Neural progenitor cell (in vitro differentiated cells): ENCODE data around the gene MEIOSIN. TPM values are rescaled to one million over a fixed set of nuclear protein-coding genes. Genes with fewer than 3 reads are reported as not detected.

Source experiments
- DNase-seq: peaks from one replicate; pipeline ENCODE4 v3.0.0-alpha.2; 2016; ENCODE audit warnings: low spot score
- H2AFZ ChIP-seq: fragments of 200-600 bp; sonication (generic); replicated peaks from 2 replicates; pipeline ENCODE4 v1.6.1; 2016; ENCODE audit warnings: antibody characterized with exemption
- H3F3A ChIP-seq: fragments of 200-600 bp; sonication (generic); 2 replicates; pipeline ENCODE4 v1.6.1; 2016; ENCODE audit warnings: antibody characterized with exemption, low read depth
- H3K27ac ChIP-seq: fragments of 200-600 bp; sonication (generic); 2 replicates; pipeline ENCODE4 v1.5.1; 2016; ENCODE audit warnings: mild to moderate bottlenecking
- H3K27me3 ChIP-seq: fragments of 200-600 bp; sonication (generic); 2 replicates; pipeline ENCODE4 v1.6.1; 2016; ENCODE audit warnings: mild to moderate bottlenecking, moderate library complexity
- H3K36me3 ChIP-seq: fragments of 200-600 bp; sonication (generic); 2 replicates; pipeline ENCODE4 v1.5.1; 2016
- H3K4me1 ChIP-seq: fragments of 200-600 bp; sonication (generic); 2 replicates; pipeline ENCODE4 v1.6.1; 2016; ENCODE audit warnings: mixed run types
- H3K4me2 ChIP-seq: fragments of 200-600 bp; sonication (generic); 2 replicates; pipeline ENCODE4 v1.6.1; 2016
- H3K4me3 ChIP-seq: fragments of 200-600 bp; sonication (generic); 2 replicates; pipeline ENCODE4 v1.5.1; 2016
- H3K79me2 ChIP-seq: fragments of 200-600 bp; sonication (generic); 2 replicates; pipeline ENCODE4 v1.6.1; 2016; ENCODE audit warnings: low read depth
- H3K9ac ChIP-seq: fragments of 200-600 bp; sonication (generic); 2 replicates; pipeline ENCODE4 v1.6.1; 2016
- H3K9me3 ChIP-seq: fragments of 200-600 bp; sonication (generic); 2 replicates; pipeline ENCODE4 v1.5.1; 2016; ENCODE audit warnings: low read depth
- H4K20me1 ChIP-seq: fragments of 200-600 bp; sonication (generic); 2 replicates; pipeline ENCODE4 v1.6.1; 2016; ENCODE audit warnings: low read depth
- H3K27ac Mint-ChIP-seq: 3 replicates; pipeline ENCODE4 v1.8.0; 2021; ENCODE audit warnings: mixed read lengths
- H3K27me3 Mint-ChIP-seq: 2 replicates; pipeline ENCODE4 v1.8.0; 2022; ENCODE audit warnings: low read depth, mild to moderate bottlenecking, inconsistent platforms, moderate library complexity, mixed read lengths; ENCODE audit not compliant: insufficient read depth
- H3K36me3 Mint-ChIP-seq: 3 replicates; pipeline ENCODE4 v1.8.0; 2021; ENCODE audit warnings: mixed read lengths
- H3K4me1 Mint-ChIP-seq: 3 replicates; pipeline ENCODE4 v1.8.0; 2021; ENCODE audit warnings: mixed read lengths
- H3K4me3 Mint-ChIP-seq: 3 replicates; pipeline ENCODE4 v1.8.0; 2021; ENCODE audit warnings: mild to moderate bottlenecking, moderate library complexity, mixed read lengths
- H3K9me3 Mint-ChIP-seq: 3 replicates; pipeline ENCODE4 v1.8.0; 2020; ENCODE audit warnings: mixed read lengths
- CTCF ChIP-seq: fragments of 200-600 bp; sonication (generic); IDR thresholded peaks from 2 replicates; pipeline ENCODE4 v1.5.1; 2017; ENCODE audit warnings: antibody characterized with exemption, mild to moderate bottlenecking
- EZH2 ChIP-seq: fragments of 200-600 bp; sonication (generic); IDR thresholded peaks from 2 replicates; pipeline ENCODE4 v1.6.1; 2017; ENCODE audit warnings: antibody characterized with exemption, mild to moderate bottlenecking, moderate library complexity
- EZH2phosphoT487 ChIP-seq: fragments of 200-600 bp; sonication (generic); IDR thresholded peaks from 2 replicates; pipeline ENCODE4 v1.6.1; 2017; ENCODE audit warnings: antibody characterized with exemption
- total RNA-seq: library from RNA; depleted of rRNA; stranded (reverse); fragments of >200 nt; gene quantifications from 2 replicates; pipeline ENCODE4 v1.2.3, GENCODE V29; 2015; ENCODE audit warnings: low replicate concordance

The MEIOSIN gene
- total RNA-seq, 1 donor from 2014 or later, result not detected

GRCh38 chr19:45752639-45753038 is 19.4 kb downstream of the MEIOSIN start:
- Histone ChIP-seq H3K27ac (no peak overlapping the region), H3K27me3 (no peaks in the 10 kb centered on the region), H3F3A (no peaks in the 10 kb centered on the region), H3K36me3 (no peaks in the 10 kb centered on the region), H3K4me3 (no peak overlapping the region), H2AFZ (no peak overlapping the region), H4K20me1 (no peaks in the 10 kb centered on the region), H3K4me1 (no peaks in the 10 kb centered on the region), H3K9ac (no peak overlapping the region), H3K9me3 (no peaks in the 10 kb centered on the region), H3K79me2 (no peaks in the 10 kb centered on the region), H3K4me2 (no peak overlapping the region)
- no peak for DNase-seq
- H3K36me3 Mint-ChIP-seq, result no peaks in the 10 kb centered on the region
- peaks cover 9% of the 10 kb centered on the region for H3K27me3 Mint-ChIP-seq
- no peak overlapping the region for H3K27ac Mint-ChIP-seq
- no peak overlapping the region for H3K4me3 Mint-ChIP-seq
- no peaks in the 10 kb centered on the region for H3K9me3 Mint-ChIP-seq
- TF ChIP-seq EZH2, result no peak
- no peak for TF ChIP-seq EZH2phosphoT487
- no peak for TF ChIP-seq CTCF
- H3K4me1 Mint-ChIP-seq, result peaks cover 5% of the 10 kb centered on the region

GRCh38 chr19:45753548-45753947 is 20.3 kb downstream of the MEIOSIN start:
- Histone ChIP-seq H3K4me1 (no peaks in the 10 kb centered on the region), H4K20me1 (no peaks in the 10 kb centered on the region), H3K27me3 (no peaks in the 10 kb centered on the region), H3K4me2 (no peak overlapping the region), H3K9me3 (no peaks in the 10 kb centered on the region), H2AFZ (peak overlapping the region; percentile 86), H3K79me2 (no peaks in the 10 kb centered on the region), H3K27ac (no peak overlapping the region), H3F3A (no peaks in the 10 kb centered on the region), H3K36me3 (no peaks in the 10 kb centered on the region), H3K4me3 (no peak overlapping the region), H3K9ac (no peak overlapping the region)
- peaks cover 5% of the 10 kb centered on the region for H3K4me1 Mint-ChIP-seq
- H3K27ac Mint-ChIP-seq, result no peak overlapping the region
- no peaks in the 10 kb centered on the region for H3K9me3 Mint-ChIP-seq
- peaks cover 9% of the 10 kb centered on the region for H3K27me3 Mint-ChIP-seq
- H3K36me3 Mint-ChIP-seq, result no peaks in the 10 kb centered on the region
- H3K4me3 Mint-ChIP-seq, result no peak overlapping the region
- peak; percentile 63 for DNase-seq
- TF ChIP-seq EZH2, result no peak
- TF ChIP-seq EZH2phosphoT487, result no peak
- TF ChIP-seq CTCF, result peak; percentile 40

GRCh38 chr19:45754323-45754722 is 21.1 kb downstream of the MEIOSIN start:
- no peak overlapping the region for H3K4me3 Mint-ChIP-seq
- H3F3A ChIP-seq, result no peaks in the 10 kb centered on the region
- DNase-seq, result no peak

More at GRCh38 chr19:45754323-45754722, 21.1 kb downstream of the MEIOSIN start:
- Histone ChIP-seq H3K27me3 (no peaks in the 10 kb centered on the region), H3K9ac (no peak overlapping the region), H3K27ac (no peak overlapping the region), H3K4me1 (no peaks in the 10 kb centered on the region), H4K20me1 (no peaks in the 10 kb centered on the region), H3K79me2 (no peaks in the 10 kb centered on the region), H3K36me3 (no peaks in the 10 kb centered on the region), H3K9me3 (no peaks in the 10 kb centered on the region), H3K4me3 (no peak overlapping the region), H2AFZ (no peak overlapping the region), H3K4me2 (no peak overlapping the region)
- H3K36me3 Mint-ChIP-seq, result no peaks in the 10 kb centered on the region
- TF ChIP-seq EZH2phosphoT487 (no peak), CTCF (no peak), EZH2 (no peak)
- peaks cover 5% of the 10 kb centered on the region for H3K4me1 Mint-ChIP-seq
- peaks cover 9% of the 10 kb centered on the region for H3K27me3 Mint-ChIP-seq
- no peak overlapping the region for H3K27ac Mint-ChIP-seq
- no peaks in the 10 kb centered on the region for H3K9me3 Mint-ChIP-seq
